RKO (cell line): Measurements from ENCODE around the gene MYLIP.

Source experiments
- DNase-seq: peaks from one replicate; pipeline ENCODE4 v3.0.0-alpha.2; 2016; ENCODE audit warnings: low spot score

The MYLIP gene

GRCh38 chr6:16141514-16141913 lies 12.6 kb downstream of the MYLIP start:
- no peak for DNase-seq

GRCh38 chr6:16145038-16145437 lies 16.2 kb downstream of the MYLIP start:
- no peak for DNase-seq

- DNase-seq: no peak
Observed at GRCh38 chr6:16146028-16146427, 17.1 kb downstream of the MYLIP start.

DNA sequence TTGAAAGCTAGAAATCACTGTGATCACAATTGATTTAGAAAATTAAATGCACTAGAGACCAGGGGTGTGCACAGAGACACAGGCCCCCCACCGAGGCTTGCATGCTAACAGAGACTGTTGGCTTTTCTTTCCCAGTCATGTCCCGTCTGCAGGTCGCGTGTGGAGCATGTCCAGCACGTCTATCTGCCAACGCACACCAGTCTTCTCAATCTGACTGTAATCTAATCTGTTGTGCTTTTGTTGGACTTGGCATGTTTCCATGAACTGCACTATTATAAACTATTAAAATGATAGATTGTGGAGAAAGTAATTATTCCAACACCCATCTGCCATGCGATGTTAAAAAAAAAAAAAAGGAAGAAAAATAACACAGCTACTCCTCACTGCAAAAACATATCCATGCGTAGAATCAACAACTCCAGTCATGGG lies 17.7 kb downstream of the MYLIP start:
- no peak for DNase-seq

GRCh38 chr6:16148498-16148897 lies 19.6 kb downstream of the MYLIP start:
- DNase-seq: no peak

DNA sequence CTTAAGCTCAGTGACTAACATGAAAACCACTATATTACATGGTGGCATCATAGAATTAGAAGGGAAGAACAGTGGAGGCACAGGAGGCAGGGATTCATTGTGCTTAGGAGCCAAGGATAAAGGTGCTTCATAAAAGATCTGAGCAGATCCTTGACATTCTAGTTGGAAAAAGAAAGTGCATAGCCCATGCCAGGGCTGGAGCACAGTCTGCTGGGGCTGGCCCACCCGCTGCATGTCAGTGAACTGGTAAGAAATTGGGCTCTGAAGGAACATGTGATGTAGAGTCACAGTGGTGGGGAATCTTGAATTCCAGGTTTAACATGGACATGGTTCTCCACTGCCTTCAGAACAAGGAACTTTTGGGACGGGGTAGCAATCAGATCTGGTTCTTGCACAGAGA lies 20.4 kb downstream of the MYLIP start:
- DNase-seq: no peak

GRCh38 chr6:16150098-16150497 lies 21.2 kb downstream of the MYLIP start:
- DNase-seq: no peak

DNA sequence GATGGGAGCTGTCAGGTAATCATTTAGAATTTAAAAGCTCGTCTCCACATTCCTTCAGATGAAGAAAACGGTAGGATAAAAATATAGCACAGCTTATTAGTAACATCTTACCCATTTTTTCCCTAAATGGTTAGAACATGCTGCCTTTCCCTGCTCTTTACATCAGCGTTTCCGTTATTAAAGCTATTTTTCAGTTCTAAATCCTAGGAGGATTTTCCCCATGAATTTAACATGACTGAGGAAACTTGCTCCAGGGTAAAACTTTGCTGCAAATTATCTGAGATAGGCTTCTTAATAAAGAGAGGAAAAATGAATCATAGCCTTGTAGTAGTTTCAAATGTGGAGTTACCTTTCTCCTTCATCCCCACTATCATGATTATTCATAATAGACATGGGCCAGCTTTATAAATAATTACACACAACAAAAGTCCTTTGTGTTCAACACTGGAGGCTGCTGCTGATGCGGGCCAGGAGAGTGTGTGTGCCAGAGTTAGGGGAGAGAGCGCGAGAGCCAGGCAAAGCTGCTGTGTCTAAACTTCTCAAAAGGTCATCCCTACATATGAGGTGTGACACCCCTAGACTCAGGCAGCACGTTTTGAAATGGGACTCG lies 24.4 kb downstream of the MYLIP start:
- no peak for DNase-seq

GRCh38 chr6:16154904-16155303 lies 26.0 kb downstream of the MYLIP start:
- no peak for DNase-seq

DNA sequence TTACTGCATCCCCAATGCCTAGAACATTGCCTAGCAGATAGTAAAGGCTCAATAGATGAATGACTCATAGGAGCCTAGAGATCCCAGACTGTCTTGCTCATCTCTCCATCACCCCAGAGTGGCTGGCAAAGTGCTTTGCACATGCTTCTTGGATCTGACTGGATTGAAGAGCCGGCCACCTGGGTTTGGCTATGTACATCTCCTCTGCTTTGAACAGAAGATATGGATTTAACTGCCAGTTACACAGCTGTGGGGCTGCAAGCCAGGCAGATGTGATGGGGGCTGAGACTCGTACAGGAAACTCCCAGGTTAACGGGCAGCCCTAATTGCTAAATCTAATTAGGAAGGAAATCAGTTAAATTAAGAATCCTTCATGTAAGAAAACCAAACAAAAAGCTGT lies 28.6 kb downstream of the MYLIP start:
- DNase-seq: no peak

DNA sequence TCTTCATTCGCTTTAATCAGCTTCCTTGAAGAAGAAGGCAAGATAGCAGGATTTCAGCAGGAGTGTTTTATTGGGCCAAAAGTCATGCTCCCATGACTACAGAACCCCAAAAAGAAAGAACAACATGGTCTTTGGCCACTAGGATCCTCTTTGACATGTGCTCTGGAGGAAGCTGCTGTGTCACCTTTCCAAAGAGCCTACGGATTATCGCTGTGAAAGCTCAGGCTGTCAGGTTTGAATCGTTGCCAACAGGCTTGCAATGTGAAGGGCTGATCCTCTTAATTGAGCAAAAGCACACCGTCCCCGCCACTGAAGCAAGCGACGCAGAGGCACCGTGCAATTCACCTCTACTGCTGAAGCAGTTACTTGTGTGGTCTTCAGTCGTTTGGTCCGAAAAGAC lies 29.0 kb downstream of the MYLIP start:
- DNase-seq: no peak

GRCh38 chr6:16158943-16159557 lies 30.2 kb downstream of the MYLIP start:
- DNase-seq: no peak

- DNase-seq: no peak
Observed at GRCh38 chr6:16160794-16161193, 31.9 kb downstream of the MYLIP start.

DNA sequence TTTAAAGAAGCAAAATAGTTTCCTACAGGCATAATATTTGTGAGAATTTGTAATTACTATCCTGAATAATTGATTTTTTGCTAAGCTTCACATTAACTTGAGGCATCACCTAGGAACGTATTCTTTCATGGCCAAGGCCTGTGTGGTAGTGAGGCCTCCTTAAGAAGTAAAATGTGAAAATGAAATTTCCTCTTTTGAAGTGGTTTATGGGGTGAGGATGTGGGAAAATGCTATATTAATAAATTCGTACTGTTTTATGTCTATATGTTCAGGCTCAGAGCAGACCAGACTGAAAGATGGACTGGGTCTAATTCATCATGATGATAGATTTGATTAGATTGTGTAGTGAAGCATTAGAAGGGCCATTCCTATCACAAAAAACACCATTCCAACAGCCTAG lies 33.1 kb downstream of the MYLIP start:
- no peak for DNase-seq

- DNase-seq: no peak
Observed at GRCh38 chr6:16163066-16163465, 34.2 kb downstream of the MYLIP start.

GRCh38 chr6:16163535-16164300 lies 34.8 kb downstream of the MYLIP start:
- no peak for DNase-seq

- no peak for DNase-seq
Observed at GRCh38 chr6:16165641-16166040, 36.8 kb downstream of the MYLIP start.

DNA sequence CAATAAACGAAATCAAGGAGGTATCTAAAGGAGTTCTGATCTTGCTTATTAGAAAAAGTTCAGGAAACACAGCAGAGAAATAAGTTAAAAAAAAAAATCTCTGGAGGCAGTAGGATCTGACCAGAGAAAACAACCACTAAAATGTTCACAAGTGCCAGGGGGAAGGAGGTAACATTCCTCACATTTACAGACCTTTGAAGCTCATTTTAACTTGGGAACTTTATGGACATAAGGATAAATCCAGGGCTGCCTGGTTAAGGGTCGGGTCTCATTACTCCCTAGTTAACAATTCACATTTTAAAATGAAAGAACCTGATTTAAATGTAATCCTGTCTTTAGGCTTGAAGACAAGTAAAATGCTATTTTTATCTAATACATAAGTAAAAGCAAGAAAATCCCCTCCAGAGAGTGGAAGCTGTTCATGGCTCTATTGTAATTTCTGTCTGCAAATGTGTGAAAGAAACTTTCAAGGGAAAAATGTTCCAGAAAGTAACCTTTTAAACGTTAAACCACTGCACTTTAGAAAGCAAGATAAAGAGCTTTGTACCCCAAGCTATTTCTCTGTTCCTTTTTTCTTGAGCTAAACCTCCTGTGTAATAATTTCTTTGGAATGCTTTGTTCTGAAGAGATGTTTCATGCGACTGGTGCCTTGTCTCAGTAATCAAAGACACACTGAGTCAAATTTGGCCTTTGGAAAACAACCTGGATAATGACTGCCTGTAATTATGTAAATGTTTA lies 38.2 kb downstream of the MYLIP start:
- no peak for DNase-seq

DNA sequence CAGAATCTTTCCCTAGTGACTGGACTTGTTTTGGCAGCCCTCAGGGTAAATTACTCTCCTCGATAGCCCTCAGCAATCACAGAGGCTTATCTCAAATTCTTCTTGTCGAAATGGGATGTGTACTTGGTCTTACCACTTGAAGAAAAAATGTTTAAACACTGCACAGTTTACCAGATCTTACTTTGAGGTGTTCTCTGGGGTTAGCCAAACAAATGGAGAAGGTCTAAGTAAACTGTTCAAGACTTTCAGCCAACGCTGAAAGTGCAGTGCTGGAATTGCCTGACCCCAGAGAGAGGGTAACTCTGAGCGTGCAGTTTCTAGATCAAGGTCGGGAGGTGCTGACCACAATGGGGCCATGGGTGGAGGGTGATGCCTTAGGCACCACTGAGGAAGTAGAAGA lies 39.2 kb downstream of the MYLIP start:
- no peak for DNase-seq

DNA sequence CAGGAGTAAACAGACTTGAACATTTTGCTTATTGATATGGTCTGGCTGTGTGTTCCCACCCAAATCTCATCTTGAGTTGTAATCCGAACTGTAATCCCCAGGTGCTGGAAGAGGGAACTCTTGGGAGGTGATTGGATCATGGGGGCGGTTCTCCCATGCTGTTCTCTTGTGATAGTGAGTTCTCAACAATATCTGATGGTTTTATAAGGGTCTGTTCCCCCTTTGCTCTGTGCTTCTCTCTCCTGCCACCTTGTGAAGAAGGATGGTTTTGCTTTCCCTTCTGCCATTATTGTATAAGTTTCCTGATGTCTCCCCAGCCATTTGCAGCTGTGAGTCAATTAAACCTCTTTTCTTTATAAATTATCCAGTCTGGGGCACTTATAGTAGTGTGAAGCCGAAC lies 40.0 kb downstream of the MYLIP start:
- DNase-seq: peak; percentile 27

DNA sequence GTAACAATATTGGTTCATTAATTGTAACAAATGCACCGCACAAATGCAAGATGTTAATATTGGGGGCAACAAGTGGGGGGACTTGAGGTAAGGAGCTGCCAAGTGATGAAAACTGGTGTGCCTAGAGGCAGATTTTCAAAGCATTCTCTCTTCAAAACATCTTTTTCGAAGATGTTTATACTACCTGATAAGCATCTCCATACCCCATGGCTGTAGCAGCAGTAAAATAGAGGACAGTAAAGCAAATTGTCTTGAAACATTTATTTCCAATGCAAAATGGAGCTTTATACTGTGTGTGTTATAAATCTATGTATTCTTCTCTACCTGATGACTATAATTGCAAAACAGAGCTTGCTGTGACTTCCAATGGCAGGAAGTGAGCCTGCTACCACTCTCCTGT lies 42.5 kb downstream of the MYLIP start:
- no peak for DNase-seq

- no peak for DNase-seq
Observed at GRCh38 chr6:16173167-16173940, 44.5 kb downstream of the MYLIP start.
